ENCODE measurements around the gene RASSF1. TPM values are rescaled to one million over a fixed set of nuclear protein-coding genes. Genes with fewer than 3 reads are reported as not detected.

The RASSF1 gene
- total and polyA plus RNA-seq, 2 of the 13 experiments (the other 11 are each of a cell fraction or from before 2014, with no cell fraction given): 10.2 to 27.5 TPM

- no peak for TF ChIP-seq PHF5A (CRISPR knock-in tag; IDR thresholded peaks at IDR 0.05; ENCODE audit: low read depth, unreplicated experiment)
- no peak for TF ChIP-seq CREB1 (IDR thresholded peaks at IDR 0.05)
- no peak for TF ChIP-seq CREB1 (CRISPR knock-in tag; IDR thresholded peaks at IDR 0.05)
- TF ChIP-seq PPARG (CRISPR knock-in tag; conservative IDR thresholded peaks at IDR 0.05): peak; percentile 64
- TF ChIP-seq ZMAT3 (CRISPR knock-in tag; conservative IDR thresholded peaks at IDR 0.05): 0 out of 2 replicates have a peak, but pooled peaks have one; percentile 71
- peak; percentile 85 for TF ChIP-seq PITX1 (CRISPR knock-in tag; IDR thresholded peaks at IDR 0.05)
- no peak for TF ChIP-seq SP2 (CRISPR knock-in tag; IDR thresholded peaks at IDR 0.05)
- peak; percentile 49 for TF ChIP-seq ZNF503 (CRISPR knock-in tag; IDR thresholded peaks at IDR 0.05)
- no peak for TF ChIP-seq ZNF180 (CRISPR knock-in tag; IDR thresholded peaks at IDR 0.05; ENCODE audit: borderline replicate concordance, low read depth)
- TF ChIP-seq ZNF142 (CRISPR knock-in tag; IDR thresholded peaks at IDR 0.05): no peak
- TF ChIP-seq MLXIP (CRISPR knock-in tag; IDR thresholded peaks at IDR 0.05; ENCODE audit: borderline replicate concordance): 0 out of 2 replicates have a peak, but pooled peaks have one; percentile 28
- no peak for TF ChIP-seq IRF1 (CRISPR knock-in tag; IDR thresholded peaks at IDR 0.05; ENCODE audit: low read depth)
- TF ChIP-seq ZNF230 (CRISPR knock-in tag; IDR thresholded peaks at IDR 0.05): peak; percentile 72; the same call in 1 of the 2 replicates
- no peak for TF ChIP-seq RFX5 (IDR thresholded peaks at IDR 0.05; ENCODE audit: low read depth, low read length)
- TF ChIP-seq RCOR2 (CRISPR knock-in tag; IDR thresholded peaks at IDR 0.05): no peak
- peak; percentile 88 for TF ChIP-seq ZSCAN31 (CRISPR knock-in tag; IDR thresholded peaks at IDR 0.05; ENCODE audit: low read depth)
- TF ChIP-seq ZNF382 (CRISPR knock-in tag; IDR thresholded peaks at IDR 0.05; ENCODE audit: borderline replicate concordance): no peak
- no peak; the same call in 1 of the 2 replicates for TF ChIP-seq ZNF83 (CRISPR knock-in tag; IDR thresholded peaks at IDR 0.05; ENCODE audit: borderline replicate concordance)
These were observed 37.4 kb downstream of the RASSF1 start, which contains the start of gene HYAL1 (continued) for GRCh38 chr3:50303013-50303815.
